H1 (cell line): Measurements from ENCODE around the gene LSG1.

ENCODE experiments used
- ATF2 ChIP-seq: IDR thresholded peaks from 2 replicates; pipeline ENCODE4 v1.6.1; 2012; ENCODE audit warnings: low read length, inconsistent platforms
- CTCF ChIP-seq, 3 experiments: IDR thresholded peaks; 1 replicate in 2 of 3; 2 replicates in 1 of 3; pipeline versions ENCODE4 v1.5.1 to v1.6.1; 2011; ENCODE audit warnings: low read length in 3 of 3, mild to moderate bottlenecking in 3 of 3, inconsistent platforms in 2 of 3, low read depth in 1 of 3, moderate library complexity in 1 of 3; ENCODE audit not compliant: insufficient read depth in 1 of 3; ENCODE audit errors: control extremely low read depth in 1 of 3
- HDAC2 ChIP-seq, 2 experiments: fragments of 300-600 bp in 1 of 2; sonication (generic) in 1 of 2; IDR thresholded peaks; 2 replicates each; pipeline ENCODE4 v1.6.1; 2011 to 2012; ENCODE audit warnings: low read depth in 2 of 2, low read length in 2 of 2, mild to moderate bottlenecking in 2 of 2, moderate library complexity in 2 of 2, borderline replicate concordance in 1 of 2, inconsistent platforms in 1 of 2
- POLR2A ChIP-seq, 2 experiments: IDR thresholded peaks; 1 replicate in 1 of 2; 2 replicates in 1 of 2; pipeline ENCODE4 v1.6.1; 2011; ENCODE audit warnings: low read depth in 2 of 2, low read length in 2 of 2, mild to moderate bottlenecking in 2 of 2; ENCODE audit errors: control extremely low read depth in 1 of 2
- POLR2AphosphoS5 ChIP-seq: IDR thresholded peaks from 2 replicates; pipeline ENCODE4 v1.6.1; 2011; ENCODE audit warnings: low read depth, low read length
- RFX5 ChIP-seq: IDR thresholded peaks from 2 replicates; pipeline ENCODE4 v1.6.1; 2011; ENCODE audit warnings: low read depth, low read length, improper control_type of control experiment, borderline replicate concordance
- RNF2 ChIP-seq: fragments of 200-900, 300-1000 bp; sonication (generic); IDR thresholded peaks from 2 replicates; pipeline ENCODE4 v1.7.1; 2016; ENCODE audit warnings: borderline replicate concordance, low read depth, mild to moderate bottlenecking, antibody characterized with exemption, low read length; ENCODE audit not compliant: poor library complexity, severe bottlenecking; ENCODE audit errors: missing control alignments

- TF ChIP-seq CTCF (IDR thresholded peaks at IDR 0.05; ENCODE audit: control extremely low read depth in 1 of 3, insufficient read depth in 1 of 3, low read depth in 1 of 3, low read length in 3 of 3) (no peak), HDAC2 (IDR thresholded peaks at IDR 0.05; ENCODE audit: borderline replicate concordance in 1 of 2, low read depth in 2 of 2, low read length in 2 of 2) (no peak), RFX5 (no peak), POLR2AphosphoS5 (no peak), POLR2A (IDR thresholded peaks at IDR 0.05; ENCODE audit: control extremely low read depth in 1 of 2, low read depth in 2 of 2, low read length in 2 of 2) (no peak), ATF2 (no peak), RNF2 (no peak)
Measured at GRCh38 chr3:194606941-194607340, 65.0 kb downstream of the LSG1 start.
